IMR-90 (cell line): ENCODE measurements around the gene GABRB2. TPM values are rescaled to one million over a fixed set of nuclear protein-coding genes. Genes with fewer than 3 reads are reported as not detected.

ENCODE experiments used
- ATAC-seq: fragments of 200-7000 bp; cut with Tn5 transposase; 2 replicates; pipeline ENCODE4 v1.9.1; 2020; ENCODE audit warnings: low read depth, mild to moderate bottlenecking, moderate library complexity
- BruUV-seq: library from RNA; stranded (reverse); fragments of 400-500 nt; replicated peaks from 2 replicates; lab custom pipeline; 2021; lab: Mats Ljungman, UMichigan
- CTCF ChIA-PET: fragments of 300-600 bp; formaldehyde crosslinking; extraction: SDS; loops from one replicate; lab custom pipeline; 2021; ENCODE audit warnings: antibody characterized with exemption; lab: Yijun Ruan, JAX
- POLR2A ChIA-PET: fragments of 300-600 bp; sonication (Branson Sonifier 250); formaldehyde crosslinking; loops from one replicate; lab custom pipeline; 2022; ENCODE audit warnings: antibody characterized with exemption; ENCODE audit not compliant: unreplicated experiment; lab: Charles Lee
- DNase-seq: peaks from one replicate; pipeline ENCODE4 v3.0.0; 2013
- H2AFZ ChIP-seq: replicated peaks from 2 replicates; pipeline ENCODE3; 2013; ENCODE audit warnings: low read length, mild to moderate bottlenecking; ENCODE audit not compliant: poor library complexity
- H2AK5ac ChIP-seq: 2 replicates; pipeline ENCODE4 v1.6.1; 2013; ENCODE audit warnings: low read depth, low read length, inconsistent platforms
- H2AK9ac ChIP-seq: replicated peaks from 2 replicates; pipeline ENCODE3; 2013; ENCODE audit warnings: mild to moderate bottlenecking, low read depth, low read length, moderate library complexity; ENCODE audit not compliant: poor library complexity
- H2BK120ac ChIP-seq: 2 replicates; pipeline ENCODE4 v1.6.1; 2013; ENCODE audit warnings: low read depth, low read length, inconsistent platforms
- H2BK15ac ChIP-seq: 3 replicates; pipeline ENCODE4 v1.6.1; 2013; ENCODE audit warnings: low read depth, low read length, inconsistent platforms
- H2BK20ac ChIP-seq: 2 replicates; pipeline ENCODE4 v1.6.1; 2013; ENCODE audit warnings: low read depth, mild to moderate bottlenecking, inconsistent platforms, low read length, moderate library complexity
- H2BK5ac ChIP-seq: 2 replicates; pipeline ENCODE4 v1.6.1; 2013; ENCODE audit warnings: mild to moderate bottlenecking, low read depth, low read length, inconsistent platforms; ENCODE audit not compliant: poor library complexity, severe bottlenecking
- H3K14ac ChIP-seq: replicated peaks from 2 replicates; pipeline ENCODE4 v1.6.1; 2013; ENCODE audit warnings: low read depth, low read length, inconsistent platforms
- H3K18ac ChIP-seq: 2 replicates; pipeline ENCODE4 v1.6.1; 2013; ENCODE audit warnings: low read depth, low read length, control low read depth
- H3K23ac ChIP-seq: 2 replicates; pipeline ENCODE4 v1.6.1; 2013; ENCODE audit warnings: low read depth, low read length, inconsistent platforms
- H3K27ac ChIP-seq: 2 replicates; pipeline ENCODE4 v1.5.1; 2013; ENCODE audit warnings: mild to moderate bottlenecking, control low read depth, low read length; ENCODE audit not compliant: insufficient read depth
- H3K27me3 ChIP-seq: 2 replicates; pipeline ENCODE4 v1.6.1; 2013; ENCODE audit warnings: low read length; ENCODE audit not compliant: control insufficient read depth, insufficient read depth
- H3K36me3 ChIP-seq: 2 replicates; pipeline ENCODE4 v1.6.1; 2013; ENCODE audit warnings: low read length, mixed read lengths; ENCODE audit not compliant: control insufficient read depth, insufficient read depth
- H3K4ac ChIP-seq: 2 replicates; pipeline ENCODE4 v1.6.1; 2013; ENCODE audit warnings: low read depth, low read length, inconsistent platforms
- H3K4me1 ChIP-seq: 2 replicates; pipeline ENCODE4 v1.6.1; 2013; ENCODE audit warnings: low read length, mixed read lengths; ENCODE audit not compliant: control insufficient read depth, insufficient read depth
- H3K4me2 ChIP-seq: 2 replicates; pipeline ENCODE4 v1.6.1; 2013; ENCODE audit warnings: low read depth, mild to moderate bottlenecking, control low read depth, low read length, moderate library complexity
- H3K4me3 ChIP-seq: 2 replicates; pipeline ENCODE4 v1.5.1; 2013; ENCODE audit warnings: low read depth, mild to moderate bottlenecking, control low read depth, low read length, moderate library complexity; ENCODE audit not compliant: insufficient read depth
- H3K56ac ChIP-seq: 2 replicates; pipeline ENCODE4 v1.6.1; 2013; ENCODE audit warnings: low read length, inconsistent platforms; ENCODE audit not compliant: insufficient read depth; ENCODE audit errors: extremely low read depth
- H3K79me1 ChIP-seq, 2 experiments: 2 replicates each; pipeline ENCODE4 v1.6.1; 2013; ENCODE audit warnings: low read length in 2 of 2, inconsistent platforms in 1 of 2, low read depth in 1 of 2
- H3K9ac ChIP-seq: 2 replicates; pipeline ENCODE4 v1.6.1; 2013; ENCODE audit warnings: low read depth, low read length, control low read depth
- H3K9me1 ChIP-seq: 2 replicates; pipeline ENCODE4 v1.6.1; 2013; ENCODE audit warnings: low read length, inconsistent platforms; ENCODE audit not compliant: insufficient read depth
- H3K9me3 ChIP-seq: 2 replicates; pipeline ENCODE4 v1.6.1; 2013; ENCODE audit warnings: low read length; ENCODE audit not compliant: control insufficient read depth, insufficient read depth
- H4K20me1 ChIP-seq: 2 replicates; pipeline ENCODE4 v1.6.1; 2013; ENCODE audit warnings: low read length, inconsistent platforms; ENCODE audit not compliant: insufficient read depth
- H4K5ac ChIP-seq: 2 replicates; pipeline ENCODE4 v1.6.1; 2013; ENCODE audit warnings: mild to moderate bottlenecking, low read depth, low read length, control low read depth
- H4K8ac ChIP-seq, 2 experiments: 2 replicates each; pipeline ENCODE4 v1.6.1; 2013; ENCODE audit warnings: low read depth in 2 of 2, low read length in 2 of 2, control low read depth in 1 of 2, inconsistent platforms in 1 of 2
- H4K91ac ChIP-seq: 2 replicates; pipeline ENCODE4 v1.6.1; 2013; ENCODE audit warnings: low read depth, low read length, inconsistent platforms; ENCODE audit not compliant: insufficient read depth
- BHLHE40 ChIP-seq: fragments of 150-350 bp; IDR thresholded peaks from 2 replicates; pipeline ENCODE4 v1.6.1; 2016; ENCODE audit warnings: mild to moderate bottlenecking, low read depth, low read length
- CEBPB ChIP-seq: IDR thresholded peaks from 2 replicates; pipeline ENCODE4 v1.6.1; 2012; ENCODE audit warnings: low read depth, low read length, improper control_type of control experiment
- CHD1 ChIP-seq: IDR thresholded peaks from 2 replicates; pipeline ENCODE4 v1.6.1; 2012; ENCODE audit warnings: low read depth, low read length, improper control_type of control experiment
- CTCF ChIP-seq: conservative IDR thresholded peaks from 2 replicates; pipeline ENCODE4 v1.5.1; 2012; ENCODE audit warnings: mild to moderate bottlenecking, low read depth, low read length, improper control_type of control experiment
- ELK1 ChIP-seq: fragments of 150-350 bp; IDR thresholded peaks from 2 replicates; pipeline ENCODE4 v1.6.1; 2016; ENCODE audit warnings: low read depth, mild to moderate bottlenecking, low read length, moderate library complexity, borderline replicate concordance
- FOS ChIP-seq: fragments of 150-350 bp; IDR thresholded peaks from 2 replicates; pipeline ENCODE4 v1.6.1; 2016; ENCODE audit warnings: low read depth, low read length
- MAFK ChIP-seq: IDR thresholded peaks from 2 replicates; pipeline ENCODE4 v1.6.1; 2012; ENCODE audit warnings: low read depth, low read length, improper control_type of control experiment
- MAZ ChIP-seq: IDR thresholded peaks from 2 replicates; pipeline ENCODE4 v1.6.1; 2012; ENCODE audit warnings: low read depth, mild to moderate bottlenecking, low read length, improper control_type of control experiment, moderate library complexity, borderline replicate concordance
- NFE2L2 ChIP-seq: fragments of 150-350 bp; IDR thresholded peaks from 2 replicates; pipeline ENCODE4 v1.6.1; 2016; ENCODE audit warnings: low read depth, mild to moderate bottlenecking, low read length
- POLR2A ChIP-seq: IDR thresholded peaks from 2 replicates; pipeline ENCODE4 v1.6.1; 2012; ENCODE audit warnings: mild to moderate bottlenecking, low read depth, low read length
- RCOR1 ChIP-seq: IDR thresholded peaks from 2 replicates; pipeline ENCODE4 v1.6.1; 2012; ENCODE audit warnings: mild to moderate bottlenecking, low read length, improper control_type of control experiment; ENCODE audit not compliant: insufficient replicate concordance
- RFX5 ChIP-seq: IDR thresholded peaks from 2 replicates; pipeline ENCODE4 v1.8.0; 2012; ENCODE audit warnings: low read depth, mild to moderate bottlenecking, low read length, moderate library complexity
- SMC3 ChIP-seq: fragments of 150-350 bp; IDR thresholded peaks from 2 replicates; pipeline ENCODE4 v1.6.1; 2016; ENCODE audit warnings: low read depth, mild to moderate bottlenecking, antibody characterized with exemption, low read length, moderate library complexity
- USF2 ChIP-seq: fragments of 150-350 bp; IDR thresholded peaks from 2 replicates; pipeline ENCODE4 v1.6.1; 2017; ENCODE audit warnings: mild to moderate bottlenecking, antibody characterized with exemption, low read length, low read depth
- WGBS, 2 experiments: methylation state at CpG; one replicate each; pipeline versions ENCODE4 v1.1.5 to v1.1.7; 2013; ENCODE audit warnings: missing lambda C conversion rate in 2 of 2; ENCODE audit not compliant: insufficient read length in 1 of 2; ENCODE audit errors: extremely low coverage in 2 of 2; 5-methylcytosine and 5-hydroxymethylcytosine counted together
- dilution Hi-C: fragments of 300-500 bp; cut with HindIII; formaldehyde crosslinking; loops from one replicate; pipeline ENCODE4 v1.14.3; 2018; ENCODE audit warnings: low sequenced_read_pairs; ENCODE audit not compliant: unreplicated experiment
- in situ Hi-C: fragments of 300-500 bp; cut with MboI; formaldehyde crosslinking; loops from 3 replicates; pipeline ENCODE4 v1.14.3; 2019; ENCODE audit warnings: low sequenced_read_pairs, inconsistent platforms, mixed read lengths
- intact Hi-C: fragments of 100-400 bp; cut with micrococcal nuclease; formaldehyde crosslinking; loops from 2 replicates; pipeline ENCODE4 v1.10.0; 2022
- polyA plus RNA-seq, 3 experiments: library from polyadenylated mRNA; depleted of rRNA; stranded (reverse); fragments of >200 nt; gene quantifications; 2 replicates each; pipeline ENCODE4 v1.2.3, GENCODE V29; 2012; ENCODE audit warnings: low replicate concordance in 1 of 3
- total RNA-seq: library from RNA; depleted of rRNA; stranded (reverse); fragments of >200 nt; gene quantifications from 2 replicates; pipeline ENCODE4 v1.2.3, GENCODE V29; 2012

The GABRB2 gene
- total and polyA plus RNA-seq, 2 of the 4 experiments (the other 2 are of a cell fraction), result not detected

GRCh38 chr5:161261668-161262323 lies 284.7 kb downstream of the GABRB2 start:
- Histone ChIP-seq H4K20me1 (no peaks in the 10 kb centered on the region), H3K9me1 (no peaks in the 10 kb centered on the region), H3K79me1 (no peaks in the 10 kb centered on the region), H2BK20ac (no peak overlapping the region), H2BK5ac (no peak overlapping the region), H2AFZ (no peak overlapping the region), H3K56ac (no peak overlapping the region), H2BK120ac (no peak overlapping the region), H3K9me3 (peaks cover 6% of the 10 kb centered on the region; the same call in 1 of the 2 replicates), H4K8ac (no peak overlapping the region), H2AK9ac (no peak overlapping the region), H3K23ac (no peak overlapping the region), H3K14ac (no peak overlapping the region), H3K4me1 (no peaks in the 10 kb centered on the region), H3K18ac (no peak overlapping the region), H4K91ac (no peak overlapping the region), H4K5ac (no peak overlapping the region), H3K4ac (no peak overlapping the region), H3K9ac (no peak overlapping the region), H3K36me3 (no peaks in the 10 kb centered on the region), H3K27me3 (no peaks in the 10 kb centered on the region), H2AK5ac (no peak overlapping the region), H3K4me3 (no peak overlapping the region), H3K4me2 (no peak overlapping the region), H2BK15ac (no peak overlapping the region), H3K27ac (no peak overlapping the region)
- DNase-seq, result no peak
- TF ChIP-seq RCOR1, result no peak
- no peak for TF ChIP-seq FOS
- no peak for TF ChIP-seq NFE2L2
- TF ChIP-seq CEBPB, result no peak
- no peak for TF ChIP-seq ELK1
- no peak for TF ChIP-seq CTCF
- TF ChIP-seq POLR2A, result no peak
- no peak for TF ChIP-seq SMC3
- TF ChIP-seq MAFK, result no peak
- no peak for TF ChIP-seq RFX5
- no peak for TF ChIP-seq USF2
- TF ChIP-seq BHLHE40, result no peak
- no peak for TF ChIP-seq CHD1
- TF ChIP-seq MAZ, result no peak
- in situ Hi-C loops (no loop called here), dilution Hi-C loops (no loop called here), intact Hi-C loops (no loop called here)
- ChIA-PET POLR2A (no interaction called here), CTCF (no interaction called here)
- BruUV-seq, result no TSS peak
- ATAC-seq, result no peak
- no CpG with 5 or more reads among the region's 4 CpGs for WGBS, 2 experiments
